Glutamatergic neuron (in vitro differentiated cells): ENCODE results near the gene SH3PXD2A. TPM values are rescaled to one million over a fixed set of nuclear protein-coding genes. Genes with fewer than 3 reads are reported as not detected.
"Not testable (repeated sequence)": the region's sequence is repeated elsewhere in the genome, so short reads cannot be mapped to it uniquely, and the experiment has no call there.

Experiments
- DNase-seq: peaks from one replicate; pipeline ENCODE4 v3.0.0; 2022
- H3K27ac Mint-ChIP-seq: one replicate; pipeline ENCODE4 v1.8.0; 2020; ENCODE audit warnings: mild to moderate bottlenecking, mixed read lengths, inconsistent platforms; ENCODE audit not compliant: unreplicated experiment
- H3K27me3 Mint-ChIP-seq: one replicate; pipeline ENCODE4 v1.8.0; 2020; ENCODE audit warnings: mild to moderate bottlenecking, moderate library complexity, mixed read lengths, inconsistent platforms; ENCODE audit not compliant: unreplicated experiment
- H3K36me3 Mint-ChIP-seq: one replicate; pipeline ENCODE4 v1.8.0; 2020; ENCODE audit warnings: mild to moderate bottlenecking, mixed read lengths, inconsistent platforms; ENCODE audit not compliant: unreplicated experiment
- H3K4me1 Mint-ChIP-seq: one replicate; pipeline ENCODE4 v1.8.0; 2020; ENCODE audit warnings: mild to moderate bottlenecking, low read depth, mixed read lengths, inconsistent platforms; ENCODE audit not compliant: unreplicated experiment
- H3K4me3 Mint-ChIP-seq: one replicate; pipeline ENCODE4 v1.8.0; 2020; ENCODE audit warnings: mild to moderate bottlenecking, mixed read lengths, inconsistent platforms; ENCODE audit not compliant: unreplicated experiment
- H3K9me3 Mint-ChIP-seq: one replicate; pipeline ENCODE4 v1.8.0; 2020; ENCODE audit warnings: mild to moderate bottlenecking, moderate library complexity, mixed read lengths, inconsistent platforms; ENCODE audit not compliant: unreplicated experiment
- CTCF ChIP-seq: fragments of 200-600 bp; sonication (generic); IDR thresholded peaks from one replicate; pipeline ENCODE4 v1.5.0; 2021; ENCODE audit not compliant: partially characterized antibody, unreplicated experiment
- total RNA-seq: library from RNA; stranded (reverse); fragmentation: NEBNext Ultra II Directional; extraction: Animal tissue kit (Norgen Biotek cat#: 25700); gene quantifications from one replicate; pipeline ENCODE4 v1.2.1, GENCODE V29; 2021; ENCODE audit not compliant: unreplicated experiment

The SH3PXD2A gene
- total RNA-seq, 1 donor from 2014 or later: 16.7 TPM

GRCh38 chr10:103776878-103777591, 78.3 kb downstream of the SH3PXD2A start:
- Mint-ChIP-seq H3K4me3 (no peak overlapping the region), H3K27ac (no peak overlapping the region), H3K9me3 (peaks cover 5% of the 10 kb centered on the region), H3K4me1 (peaks cover 10% of the 10 kb centered on the region), H3K36me3 (no peaks in the 10 kb centered on the region), H3K27me3 (peaks cover 7% of the 10 kb centered on the region)
- TF ChIP-seq CTCF: no peak
- no peak for DNase-seq

GRCh38 chr10:103775776-103776175, 79.6 kb downstream of the SH3PXD2A start:
- H3K9me3 Mint-ChIP-seq: peaks cover 3% of the 10 kb centered on the region
- peaks cover 16% of the 10 kb centered on the region for H3K4me1 Mint-ChIP-seq
- no peak for TF ChIP-seq CTCF
- H3K36me3 Mint-ChIP-seq: no peaks in the 10 kb centered on the region
- DNase-seq: no peak
- H3K27me3 Mint-ChIP-seq: peaks cover 7% of the 10 kb centered on the region
- peak overlapping the region; percentile 15 for H3K4me3 Mint-ChIP-seq
- H3K27ac Mint-ChIP-seq: peak overlapping the region; percentile 52

GRCh38 chr10:103772846-103773245, 82.5 kb downstream of the SH3PXD2A start:
- not testable (repeated sequence) for H3K27me3 Mint-ChIP-seq, H3K36me3 Mint-ChIP-seq, DNase-seq, H3K9me3 Mint-ChIP-seq, H3K27ac Mint-ChIP-seq
- H3K4me3 Mint-ChIP-seq: peak overlapping the region; percentile 88
- peaks cover 29% of the 10 kb centered on the region for H3K4me1 Mint-ChIP-seq

- H3K9me3 Mint-ChIP-seq: peaks cover 8% of the 10 kb centered on the region
- peak overlapping the region; percentile 88 for H3K4me3 Mint-ChIP-seq
- peak; percentile 74 for DNase-seq
- H3K4me1 Mint-ChIP-seq: peaks cover 31% of the 10 kb centered on the region
- peaks cover 5% of the 10 kb centered on the region for H3K27me3 Mint-ChIP-seq
- TF ChIP-seq CTCF: no peak
- H3K36me3 Mint-ChIP-seq: no peaks in the 10 kb centered on the region
- H3K27ac Mint-ChIP-seq: peak overlapping the region; percentile 96
Measured at GRCh38 chr10:103772096-103772845, 83.1 kb downstream of the SH3PXD2A start.

- Mint-ChIP-seq H3K9me3 (peaks cover 6% of the 10 kb centered on the region), H3K4me3 (no peak overlapping the region), H3K36me3 (no peaks in the 10 kb centered on the region), H3K4me1 (peaks cover 27% of the 10 kb centered on the region), H3K27me3 (peaks cover 2% of the 10 kb centered on the region), H3K27ac (no peak overlapping the region)
- no peak for TF ChIP-seq CTCF
- DNase-seq: no peak
Measured at GRCh38 chr10:103770139-103770538, 85.2 kb downstream of the SH3PXD2A start.
